HG02970 (cell line): Measurements from ENCODE around the gene IQGAP3.

Experiments
- ATAC-seq: cut with Tn5 transposase; IDR thresholded peaks from one replicate; pipeline ENCODE4 v1.9.1; 2021; ENCODE audit warnings: mild to moderate bottlenecking, moderate library complexity, moderate number of reproducible peaks; ENCODE audit not compliant: unreplicated experiment, low FRiP score

IQGAP3 gene

GRCh38 chr1:156547982-156548381, 24.4 kb downstream of the IQGAP3 start:
- no peak for ATAC-seq

- no peak for ATAC-seq
Observed at GRCh38 chr1:156547434-156547833, 24.9 kb downstream of the IQGAP3 start.

- ATAC-seq, result no peak
Observed at GRCh38 chr1:156546267-156546666, 26.1 kb downstream of the IQGAP3 start.

- no peak for ATAC-seq
Observed at GRCh38 chr1:156544592-156545102, 27.7 kb downstream of the IQGAP3 start.

GRCh38 chr1:156543066-156543465, 29.3 kb downstream of the IQGAP3 start:
- ATAC-seq, result no peak

GRCh38 chr1:156540955-156541354, 31.4 kb downstream of the IQGAP3 start:
- no peak for ATAC-seq

- ATAC-seq, result no peak
Observed at GRCh38 chr1:156539818-156540355, 32.5 kb downstream of the IQGAP3 start.

GRCh38 chr1:156538711-156539440, 33.5 kb downstream of the IQGAP3 start:
- no peak for ATAC-seq

GRCh38 chr1:156537027-156537426, 35.3 kb downstream of the IQGAP3 start:
- ATAC-seq, result no peak

GRCh38 chr1:156534424-156535060, 37.8 kb downstream of the IQGAP3 start:
- ATAC-seq, result no peak

- no peak for ATAC-seq
Observed at GRCh38 chr1:156533568-156534220, 38.7 kb downstream of the IQGAP3 start.

GRCh38 chr1:156532374-156532773, 40.0 kb downstream of the IQGAP3 start:
- ATAC-seq, result no peak

GRCh38 chr1:156530006-156530405, 42.4 kb downstream of the IQGAP3 start:
- ATAC-seq, result no peak

- ATAC-seq, result no peak
Observed at GRCh38 chr1:156528875-156529425, 43.4 kb downstream of the IQGAP3 start.

GRCh38 chr1:156528231-156528630, 44.1 kb downstream of the IQGAP3 start:
- ATAC-seq, result no peak

GRCh38 chr1:156527584-156527983, 44.8 kb downstream of the IQGAP3 start:
- no peak for ATAC-seq

GRCh38 chr1:156525856-156526489, 46.4 kb downstream of the IQGAP3 start:
- ATAC-seq, result no peak

GRCh38 chr1:156525071-156525501, 47.3 kb downstream of the IQGAP3 start:
- ATAC-seq, result no peak

- no peak for ATAC-seq
Observed at GRCh38 chr1:156524481-156524869, 47.9 kb downstream of the IQGAP3 start.

- no peak for ATAC-seq
Observed at GRCh38 chr1:156523801-156524480, 48.4 kb downstream of the IQGAP3 start.
